Body of pancreas (tissue), 4 donors: ENCODE data around the gene BTBD9. TPM values are rescaled to one million over a fixed set of nuclear protein-coding genes. Genes with fewer than 3 reads are reported as not detected.

Experiments
- ATAC-seq: fragments of 150-250 bp; one replicate; pipeline ENCODE4 v1.9.1; 2016
- DNase-seq, 4 donors: peaks; one replicate each; pipeline ENCODE4 v3.0.0-alpha.2; 2019
- H3K27ac ChIP-seq, 4 donors: fragments of 200-600 bp; sonication (generic); 1 replicate in 3 of 4; 2 replicates in 1 of 4; pipeline versions ENCODE4 v1.5.1 to v1.6.1; 2016 to 2019; ENCODE audit warnings: mild to moderate bottlenecking in 1 of 4, mixed read lengths in 1 of 4, moderate library complexity in 1 of 4
- H3K27me3 ChIP-seq, 2 donors: fragments of 200-600 bp; sonication (generic); one replicate each; pipeline ENCODE4 v1.6.0; 2016; ENCODE audit warnings: mild to moderate bottlenecking in 1 of 2
- H3K36me3 ChIP-seq, 2 donors: fragments of 200-600 bp; sonication (generic); replicated peaks in 1 of 2; 2 replicates each; pipeline ENCODE4 v1.5.1; 2016; ENCODE audit warnings: low read depth in 2 of 2; ENCODE audit not compliant: insufficient read depth in 1 of 2
- H3K4me1 ChIP-seq: fragments of 200-600 bp; sonication (generic); one replicate; pipeline ENCODE4 v1.6.0; 2016
- H3K4me3 ChIP-seq, 2 donors: fragments of 200-600 bp; sonication (generic); 1 replicate in 1 of 2; 2 replicates in 1 of 2; pipeline ENCODE4 v1.5.1; 2016 to 2019
- H3K9me3 ChIP-seq, 3 donors: fragments of 200-600 bp; sonication (generic); 1 replicate in 2 of 3; 2 replicates in 1 of 3; pipeline ENCODE4 v1.5.1; 2016
- CTCF ChIP-seq, 7 experiments: fragments of 450-650 bp in 4 of 7; fragments of 200-600 bp in 3 of 7; sonication (generic) in 3 of 7; IDR thresholded peaks; one replicate each; pipeline ENCODE4 v1.5.1; 2016 to 2019; ENCODE audit warnings: antibody characterized with exemption in 7 of 7
- POLR2A ChIP-seq, 3 donors: fragments of 450-650 bp; IDR thresholded peaks; one replicate each; pipeline ENCODE4 v1.6.1; 2016; ENCODE audit warnings: antibody characterized with exemption in 3 of 3, mild to moderate bottlenecking in 2 of 3
- WGBS, 2 donors: methylation state at CpG; one replicate each; pipeline ENCODE4 v1.1.5; 2017; 5-methylcytosine and 5-hydroxymethylcytosine counted together
- intact Hi-C: fragments of 100-400 bp; cut with DNase I; formaldehyde crosslinking; loops from one replicate; pipeline ENCODE4 v1.15.1; 2023
- total RNA-seq, 2 donors: library from RNA; depleted of rRNA; stranded (reverse); fragments of >200 nt; gene quantifications; one replicate each; pipeline ENCODE4 v1.1.0, GENCODE V29; 2016

The BTBD9 gene
- total RNA-seq, 2 donors from 2014 or later: 11.9 to 29.3 TPM

GRCh38 chr6:38599261-38599660 is 40.5 kb downstream of the BTBD9 start:
- H3K27ac ChIP-seq: no peak overlapping the region
- WGBS, 2 donors: 91 to 94% methylated on average over 5 of the region's 5 CpGs
- H3K9me3 ChIP-seq: no peaks in the 10 kb centered on the region
- H3K36me3 ChIP-seq: no peaks in the 10 kb centered on the region
- intact Hi-C loops: no loop called here
- H3K4me3 ChIP-seq: no peak overlapping the region
- no peaks in the 10 kb centered on the region for H3K27me3 ChIP-seq
- DNase-seq (no peak), ATAC-seq (no peak)
- peaks cover 8% of the 10 kb centered on the region for H3K4me1 ChIP-seq
- TF ChIP-seq CTCF (IDR thresholded peaks at IDR 0.05): no peak
- no peak for TF ChIP-seq POLR2A (IDR thresholded peaks at IDR 0.05)

DNA sequence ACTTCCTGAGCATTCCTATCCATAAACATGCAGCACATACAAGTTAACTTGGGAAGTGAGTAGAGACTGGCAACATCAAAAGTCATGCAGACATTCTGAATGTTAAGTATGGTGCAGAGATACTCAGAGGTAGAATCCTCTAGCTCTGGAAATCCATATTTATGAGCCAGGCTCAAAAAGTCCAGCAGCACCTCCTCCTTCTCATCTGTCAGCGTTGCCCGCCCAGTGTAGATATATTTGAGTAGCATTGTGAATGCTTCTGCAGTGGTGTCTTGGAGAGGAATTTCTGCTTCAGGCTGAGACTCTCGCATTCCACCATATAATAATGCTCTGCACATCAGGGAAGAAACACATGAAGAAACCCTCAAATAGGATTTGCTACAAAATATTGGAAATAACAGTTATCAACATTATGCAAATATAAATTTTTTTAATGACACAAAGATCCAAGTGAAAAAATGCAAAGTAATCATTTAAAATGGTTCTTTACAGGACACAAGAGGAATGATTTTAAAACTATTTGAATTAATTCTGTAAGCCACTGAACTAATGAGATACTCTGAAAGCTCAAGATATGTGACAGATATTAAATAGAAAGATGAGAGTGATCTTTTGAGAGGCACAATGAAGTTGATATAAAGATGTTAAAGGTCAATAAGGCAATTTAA is 45.6 kb downstream of the BTBD9 start:
- no peak for ATAC-seq
- DNase-seq: no peak
- TF ChIP-seq POLR2A (IDR thresholded peaks at IDR 0.05) (no peak), CTCF (IDR thresholded peaks at IDR 0.05) (no peak)
- H3K4me1 ChIP-seq: no peaks in the 10 kb centered on the region
- no peak overlapping the region for H3K27ac ChIP-seq
- H3K36me3 ChIP-seq: peaks cover 0 to 2% of the 10 kb centered on the region in 2 donors
- no peaks in the 10 kb centered on the region for H3K9me3 ChIP-seq
- H3K27me3 ChIP-seq: no peaks in the 10 kb centered on the region
- 92 to 97% methylated on average over 3 of the region's 3 CpGs for WGBS, 2 donors
- intact Hi-C loops: no loop called here
- no peak overlapping the region for H3K4me3 ChIP-seq

- no peak for TF ChIP-seq CTCF (IDR thresholded peaks at IDR 0.05)
- TF ChIP-seq POLR2A (IDR thresholded peaks at IDR 0.05): no peak
- H3K9me3 ChIP-seq: no peaks in the 10 kb centered on the region
- H3K4me1 ChIP-seq: no peaks in the 10 kb centered on the region
- no peak overlapping the region for H3K4me3 ChIP-seq
- intact Hi-C loops: no loop called here
- H3K36me3 ChIP-seq: peaks cover 0 to 2% of the 10 kb centered on the region in 2 donors
- H3K27ac ChIP-seq: no peak overlapping the region
- ATAC-seq: no peak
- DNase-seq: no peak
- H3K27me3 ChIP-seq: no peaks in the 10 kb centered on the region
Observed at GRCh38 chr6:38593409-38593808, 46.3 kb downstream of the BTBD9 start.

DNA sequence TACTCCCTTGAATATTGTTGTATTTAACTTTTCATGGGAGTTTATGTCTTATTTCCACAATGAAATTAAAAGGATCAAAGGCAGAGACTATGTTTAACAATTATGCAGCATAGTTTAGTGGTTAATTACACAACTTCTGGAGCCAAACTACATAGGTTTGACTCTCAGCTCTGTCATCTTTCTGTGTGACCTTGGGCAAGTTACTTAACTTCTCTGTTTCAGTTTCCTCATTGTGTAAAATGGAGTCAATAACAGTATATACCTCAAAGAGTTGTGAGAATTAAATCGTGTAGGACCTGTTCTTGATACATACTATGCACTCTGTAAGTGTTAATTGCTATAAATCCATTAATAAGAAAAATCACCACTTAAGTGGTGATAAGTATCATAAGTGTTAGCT is 48.3 kb downstream of the BTBD9 start:
- WGBS, 2 donors: 77 to 82% methylated on average over 1 of the region's 1 CpG
- no peak overlapping the region for H3K27ac ChIP-seq
- DNase-seq (no peak), ATAC-seq (no peak)
- no peaks in the 10 kb centered on the region for H3K4me1 ChIP-seq
- intact Hi-C loops: no loop called here
- no peak overlapping the region for H3K4me3 ChIP-seq
- no peak for TF ChIP-seq POLR2A (IDR thresholded peaks at IDR 0.05)
- no peak for TF ChIP-seq CTCF (IDR thresholded peaks at IDR 0.05)
- H3K9me3 ChIP-seq: no peaks in the 10 kb centered on the region
- H3K27me3 ChIP-seq: no peaks in the 10 kb centered on the region
- H3K36me3 ChIP-seq: peaks cover 0 to 2% of the 10 kb centered on the region in 2 donors

- Histone ChIP-seq H3K27ac (no peak overlapping the region), H3K27me3 (no peaks in the 10 kb centered on the region), H3K4me1 (no peaks in the 10 kb centered on the region), H3K36me3 (peaks cover 0 to 2% of the 10 kb centered on the region in 2 donors), H3K4me3 (no peak overlapping the region), H3K9me3 (no peaks in the 10 kb centered on the region)
- intact Hi-C loops: no loop called here
- DNase-seq (no peak), ATAC-seq (no peak)
- 93 to 95% methylated on average over 1 of the region's 1 CpG for WGBS, 2 donors
- TF ChIP-seq CTCF (IDR thresholded peaks at IDR 0.05) (no peak), POLR2A (IDR thresholded peaks at IDR 0.05) (no peak)
Observed at GRCh38 chr6:38589367-38589720, 50.4 kb downstream of the BTBD9 start.
